ENCODE results near the gene PSMB5.

The PSMB5 gene

DNA sequence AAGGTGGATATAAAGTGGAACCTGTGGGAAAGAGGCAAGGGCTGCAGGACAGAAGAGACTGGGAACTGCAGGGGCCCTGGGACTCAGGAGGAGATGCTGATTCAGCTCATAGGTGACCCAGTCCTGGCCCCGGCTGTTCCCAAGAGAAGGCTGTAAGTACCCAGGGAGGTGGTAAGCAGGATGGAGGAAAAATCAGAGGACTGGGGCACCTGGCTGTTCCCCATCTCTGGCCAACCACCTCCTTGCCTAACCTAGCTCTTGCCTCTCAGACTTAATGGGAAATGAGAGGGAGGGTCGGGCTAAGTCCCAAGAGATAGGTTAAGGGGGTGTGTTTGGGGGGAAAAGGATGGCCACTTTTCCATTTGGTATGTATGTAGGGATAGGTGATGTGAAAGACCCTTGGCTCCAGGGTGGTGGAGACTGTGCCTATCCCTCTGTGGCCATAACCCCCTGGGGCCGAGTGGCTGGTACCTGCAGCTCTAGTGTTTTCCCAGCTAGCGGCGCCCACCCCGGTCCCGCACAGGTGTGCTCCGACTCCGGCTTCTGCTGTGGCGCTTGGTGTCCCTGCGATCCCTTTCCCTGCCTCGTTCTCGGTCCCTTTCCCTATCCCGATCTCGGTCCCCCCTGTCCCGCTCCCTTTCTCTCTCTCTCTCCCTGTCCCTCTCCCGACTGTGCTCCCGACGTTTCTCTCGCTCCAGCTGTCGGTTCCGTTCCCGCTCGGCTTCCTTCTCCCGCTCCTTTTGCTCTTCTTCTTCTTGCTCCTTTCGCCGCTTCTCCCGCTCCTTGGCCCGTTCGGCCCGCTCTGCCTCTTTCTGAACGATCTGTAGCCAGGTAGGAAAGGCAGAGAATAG, 24.2 kb upstream of the PSMB5 start:
- no peak for DNase-seq

DNA sequence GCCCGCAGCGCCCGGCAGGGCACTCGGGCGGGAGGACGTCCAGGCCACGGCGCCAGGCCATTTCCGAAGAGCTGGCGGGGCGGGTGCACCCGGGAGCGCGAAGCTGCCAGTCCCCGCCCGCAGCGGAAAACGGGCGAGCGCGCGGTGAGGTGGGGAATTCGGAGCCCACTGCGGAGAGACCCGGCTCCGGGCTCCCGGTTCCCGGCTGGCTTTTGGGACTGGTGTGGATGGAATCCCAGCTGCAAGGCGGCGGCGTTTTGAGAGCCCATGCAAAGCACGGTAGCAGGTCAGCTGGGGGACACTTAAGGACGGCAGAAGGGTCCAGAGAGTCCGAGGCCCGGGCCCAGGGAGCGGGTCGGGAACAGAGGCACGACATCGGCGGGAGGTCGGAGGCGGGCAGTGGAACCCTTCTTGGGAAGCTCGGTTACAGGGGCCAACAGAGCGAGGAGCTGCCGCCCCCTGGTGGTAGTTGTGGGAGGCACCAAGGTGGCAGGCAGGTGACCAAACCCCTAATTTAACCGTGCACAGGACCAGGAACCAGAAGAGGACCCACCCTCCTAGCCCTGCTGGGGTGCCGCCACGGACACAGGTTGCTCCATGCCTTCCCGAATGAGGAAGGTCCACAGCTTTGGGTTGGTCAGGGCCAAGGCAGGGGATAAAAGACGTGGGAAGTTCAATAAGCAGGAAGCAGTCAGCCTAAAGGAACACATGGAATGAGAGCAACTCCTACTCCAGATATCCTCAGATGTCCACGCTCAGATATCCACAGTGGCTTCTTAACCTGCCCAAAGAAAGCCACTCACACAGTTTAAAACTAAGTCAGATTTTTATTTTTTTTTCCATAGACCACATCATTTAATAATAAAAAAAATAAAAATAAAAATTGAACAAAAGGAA, 23.3 kb upstream of the PSMB5 start:
- no peak for DNase-seq

DNA sequence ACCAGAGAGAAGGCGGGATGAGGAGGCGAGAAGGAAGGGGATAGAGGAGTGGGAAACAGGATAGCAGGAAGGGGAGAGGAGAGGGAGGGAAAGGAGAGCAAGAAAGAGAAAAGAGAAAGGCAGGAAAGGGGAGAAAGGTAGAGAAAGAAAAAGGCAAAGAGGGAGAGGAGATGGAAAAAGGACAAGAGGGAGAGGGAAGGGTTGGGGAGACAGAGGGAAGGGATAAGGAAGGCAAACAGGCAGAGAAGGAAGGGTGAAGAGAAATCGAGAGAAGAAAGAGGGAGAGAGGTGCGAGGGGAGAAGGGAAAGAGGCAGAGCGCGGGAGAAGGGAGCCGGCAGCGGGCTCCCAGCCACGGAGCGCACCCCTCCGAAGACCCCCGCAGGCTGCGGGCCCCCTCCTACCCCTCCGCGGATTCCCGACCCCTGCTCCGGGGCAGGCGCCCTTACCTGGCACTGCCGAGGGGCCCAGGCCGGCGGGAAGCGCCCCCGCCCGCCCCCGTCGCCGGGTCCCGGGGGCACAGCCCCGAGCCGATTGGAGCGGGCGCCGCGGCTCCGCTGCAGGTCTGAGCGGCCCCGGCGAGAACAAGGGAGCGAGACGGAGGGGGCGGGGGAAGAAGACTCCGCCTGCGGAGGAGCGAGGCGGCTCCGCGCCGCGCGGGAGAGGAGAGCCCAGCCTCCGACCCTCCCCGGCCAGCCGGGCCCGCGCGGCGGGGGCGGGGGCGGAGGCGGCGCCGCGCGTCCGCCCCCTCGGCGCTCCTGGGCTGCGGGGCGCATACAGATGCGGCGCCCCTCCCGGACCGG, 22.5 kb upstream of the PSMB5 start, which contains the start of gene CDH24:
TSS of gene CDH24 (minus strand) at position 565 of the 801 bp plus-strand sequence. CDS start 1,787 bp downstream, outside the sequence.
- DNase-seq: no peak

- DNase-seq: no peak
Measured at GRCh38 chr14:23056145-23056955, 21.6 kb upstream of the PSMB5 start.

DNA sequence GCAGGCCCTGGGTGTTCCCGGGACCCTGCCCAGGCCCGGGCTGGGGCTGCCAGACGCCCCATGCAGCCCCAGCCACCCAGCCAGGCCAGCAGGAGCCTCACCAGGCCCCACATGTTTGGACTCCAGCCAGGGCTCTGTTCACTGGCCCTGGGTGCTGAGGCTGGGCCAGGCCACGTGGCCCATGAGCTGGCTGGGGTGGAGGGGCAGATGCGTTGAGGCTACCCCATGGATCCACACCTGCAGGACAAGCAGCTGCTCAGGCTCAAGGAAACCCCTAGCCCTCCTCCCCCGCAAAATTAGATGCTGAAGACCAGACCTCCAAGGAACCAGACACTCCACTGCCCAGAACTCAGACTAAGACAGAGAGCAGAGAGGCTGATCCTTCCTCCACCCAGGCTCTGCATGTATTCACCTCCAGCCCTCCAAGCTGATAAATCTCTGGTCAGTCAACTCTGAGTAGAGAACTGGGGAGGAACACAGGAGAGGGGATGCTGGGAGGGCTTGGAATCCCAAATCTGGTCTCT, 21.0 kb upstream of the PSMB5 start:
- DNase-seq: no peak

DNA sequence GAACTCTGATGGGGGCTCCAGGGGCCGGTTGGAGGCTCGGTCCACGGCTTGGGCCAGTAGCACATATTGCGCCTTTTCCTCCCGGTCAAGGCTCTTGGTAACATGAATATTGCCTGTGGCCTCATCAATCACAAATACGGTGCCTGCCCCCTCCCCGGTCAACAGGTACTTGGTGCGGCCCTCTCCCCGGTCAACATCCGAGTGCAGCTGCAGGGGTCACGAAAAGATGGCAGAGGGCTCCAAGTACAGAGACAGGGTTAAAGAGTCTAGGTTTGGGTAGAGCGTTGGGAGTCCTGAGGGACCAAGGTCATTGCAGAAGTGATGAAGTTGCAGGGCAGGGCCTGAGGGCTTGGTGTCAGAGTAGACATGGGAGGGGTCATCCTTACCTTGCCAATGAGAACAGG, 20.4 kb upstream of the PSMB5 start:
- DNase-seq: no peak

DNA sequence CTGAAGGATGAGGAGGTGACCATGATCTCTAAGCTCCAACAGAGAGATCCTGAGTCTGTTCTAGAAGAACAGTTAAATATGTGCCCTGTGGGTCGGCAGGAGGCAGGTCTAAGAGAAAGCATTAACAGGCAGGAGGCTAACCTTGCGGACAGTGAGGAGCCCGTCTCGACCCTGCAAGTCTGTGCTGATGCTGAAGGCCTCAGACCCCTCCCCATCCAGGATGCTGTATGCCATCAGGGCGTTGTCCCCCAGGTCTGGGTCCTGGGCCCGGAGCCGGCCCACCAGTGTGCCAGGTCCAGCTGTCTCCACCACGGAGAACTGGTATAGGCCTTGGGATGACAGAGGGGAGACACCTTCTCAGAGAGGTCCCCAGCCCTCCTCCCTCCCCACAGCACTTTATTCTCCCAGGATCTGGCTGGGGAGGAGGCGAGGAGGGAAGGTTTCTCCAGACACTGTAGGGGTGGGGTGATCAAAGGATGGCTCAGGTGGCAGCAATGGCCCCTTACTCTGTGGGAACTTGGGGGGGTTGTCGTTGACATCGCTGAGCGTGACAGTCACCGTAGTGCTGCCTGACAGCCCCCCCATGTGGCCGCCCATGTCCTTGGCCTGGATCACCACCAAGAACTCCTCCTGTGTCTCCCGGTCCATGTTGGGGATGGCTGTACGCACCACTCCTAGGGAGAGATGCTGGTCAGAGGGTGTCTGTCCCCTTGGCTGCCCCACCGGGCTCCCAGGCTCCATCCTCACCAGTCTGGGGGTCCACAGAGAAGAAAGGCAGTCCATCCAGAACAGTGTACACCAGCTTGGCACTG, 19.5 kb upstream of the PSMB5 start:
- DNase-seq: no peak

GRCh38 chr14:23053426-23053825, 18.7 kb upstream of the PSMB5 start:
- no peak for DNase-seq

DNA sequence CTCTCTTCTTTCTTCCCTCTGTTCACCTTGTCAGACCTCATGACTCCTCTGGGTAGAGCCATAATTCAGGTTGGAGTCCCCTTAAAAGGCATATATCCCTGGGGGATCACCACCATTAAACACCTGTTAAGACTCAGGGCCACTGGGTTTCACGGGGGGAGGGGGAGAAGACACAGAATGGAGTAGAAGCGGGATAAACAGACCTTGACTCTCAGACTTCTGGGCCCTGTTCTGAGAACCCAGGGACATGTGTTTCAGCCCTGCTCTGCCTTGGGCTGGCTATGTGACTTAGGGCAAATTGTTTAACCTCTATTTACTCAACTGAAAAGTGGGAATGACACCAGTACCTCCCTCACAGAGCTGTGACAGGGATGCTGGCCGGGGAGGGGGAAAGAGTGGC, 18.0 kb upstream of the PSMB5 start:
- no peak for DNase-seq

GRCh38 chr14:23052182-23052623, 17.5 kb upstream of the PSMB5 start:
- DNase-seq: no peak

- DNase-seq: no peak
Measured at GRCh38 chr14:23051141-23052057, 16.7 kb upstream of the PSMB5 start.

GRCh38 chr14:23049011-23049410, 14.3 kb upstream of the PSMB5 start:
- no peak for DNase-seq

DNA sequence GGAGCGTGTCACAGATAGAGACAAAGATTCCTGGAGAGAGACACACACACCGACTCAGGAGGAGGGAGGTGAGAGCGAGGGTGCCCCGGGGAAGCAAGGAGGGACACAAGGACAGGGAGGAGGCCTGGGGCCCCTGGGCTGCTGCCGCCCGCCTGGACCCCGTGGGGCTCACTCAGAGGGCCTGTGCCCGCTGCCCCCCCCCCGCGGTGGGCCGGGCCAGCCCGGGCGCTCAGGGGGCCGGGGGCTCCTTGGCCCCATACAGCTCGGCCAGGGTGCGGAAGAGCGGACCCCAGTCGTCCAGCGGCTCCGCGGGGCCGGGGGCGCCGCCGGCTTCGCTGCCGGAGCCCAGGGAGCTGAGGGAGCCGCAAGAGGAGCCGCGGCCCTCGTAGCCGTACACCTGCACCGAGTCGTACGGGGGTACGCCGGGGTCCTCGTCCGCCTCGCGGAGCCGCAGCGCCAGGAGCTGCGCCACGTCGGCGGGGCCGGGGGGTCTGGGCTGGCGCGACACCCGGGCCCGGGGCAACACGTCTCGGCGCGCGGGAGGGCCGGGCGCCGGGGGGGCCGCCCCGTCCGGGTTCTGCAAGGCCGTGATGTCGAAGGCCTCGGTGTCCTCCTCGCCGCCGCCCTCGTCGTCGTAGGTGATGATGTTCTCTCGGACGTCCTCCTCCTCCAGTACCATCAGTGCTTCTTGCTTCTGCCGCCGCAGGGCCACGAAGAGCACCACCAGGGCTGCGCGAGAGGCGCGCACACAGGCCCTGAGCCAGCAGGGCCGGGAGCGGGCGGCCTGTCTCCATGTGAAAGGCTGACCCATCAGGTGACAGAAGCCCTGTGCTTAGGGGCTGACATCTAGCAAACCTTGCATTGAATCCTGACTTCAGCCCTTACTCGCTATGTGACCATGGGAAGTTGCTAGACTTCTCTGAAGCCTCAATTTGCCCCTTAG, 13.3 kb upstream of the PSMB5 start:
- no peak for DNase-seq

DNA sequence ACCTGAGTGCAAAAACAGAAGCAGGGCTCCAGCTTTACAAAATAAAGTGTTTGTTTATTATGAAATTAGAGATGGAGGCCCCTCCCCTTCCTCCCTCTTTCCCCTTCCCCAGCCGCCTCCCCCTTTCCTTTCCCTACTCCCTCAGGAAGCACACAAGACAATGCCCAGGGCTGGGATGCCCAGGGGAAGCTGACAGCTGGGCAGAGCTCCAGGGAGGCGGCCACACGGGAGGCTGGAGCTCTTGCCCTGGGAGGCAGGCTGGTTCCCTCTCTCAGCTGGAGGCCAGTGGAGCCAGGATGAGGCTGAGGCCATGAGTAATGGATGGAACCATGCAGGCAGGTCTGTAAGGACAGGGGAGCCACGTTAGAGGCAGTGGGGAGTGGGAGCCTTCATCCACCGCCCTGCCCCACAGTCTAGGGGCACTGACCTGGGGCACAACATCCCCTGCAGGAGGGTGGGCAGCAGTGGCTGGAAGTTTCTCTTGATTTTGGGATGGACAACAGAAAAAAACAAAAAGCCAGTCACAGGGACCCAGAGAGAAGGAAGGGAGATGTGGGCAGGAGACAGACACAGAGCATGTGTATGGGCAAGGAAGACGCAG, 12.4 kb upstream of the PSMB5 start:
- no peak for DNase-seq

DNA sequence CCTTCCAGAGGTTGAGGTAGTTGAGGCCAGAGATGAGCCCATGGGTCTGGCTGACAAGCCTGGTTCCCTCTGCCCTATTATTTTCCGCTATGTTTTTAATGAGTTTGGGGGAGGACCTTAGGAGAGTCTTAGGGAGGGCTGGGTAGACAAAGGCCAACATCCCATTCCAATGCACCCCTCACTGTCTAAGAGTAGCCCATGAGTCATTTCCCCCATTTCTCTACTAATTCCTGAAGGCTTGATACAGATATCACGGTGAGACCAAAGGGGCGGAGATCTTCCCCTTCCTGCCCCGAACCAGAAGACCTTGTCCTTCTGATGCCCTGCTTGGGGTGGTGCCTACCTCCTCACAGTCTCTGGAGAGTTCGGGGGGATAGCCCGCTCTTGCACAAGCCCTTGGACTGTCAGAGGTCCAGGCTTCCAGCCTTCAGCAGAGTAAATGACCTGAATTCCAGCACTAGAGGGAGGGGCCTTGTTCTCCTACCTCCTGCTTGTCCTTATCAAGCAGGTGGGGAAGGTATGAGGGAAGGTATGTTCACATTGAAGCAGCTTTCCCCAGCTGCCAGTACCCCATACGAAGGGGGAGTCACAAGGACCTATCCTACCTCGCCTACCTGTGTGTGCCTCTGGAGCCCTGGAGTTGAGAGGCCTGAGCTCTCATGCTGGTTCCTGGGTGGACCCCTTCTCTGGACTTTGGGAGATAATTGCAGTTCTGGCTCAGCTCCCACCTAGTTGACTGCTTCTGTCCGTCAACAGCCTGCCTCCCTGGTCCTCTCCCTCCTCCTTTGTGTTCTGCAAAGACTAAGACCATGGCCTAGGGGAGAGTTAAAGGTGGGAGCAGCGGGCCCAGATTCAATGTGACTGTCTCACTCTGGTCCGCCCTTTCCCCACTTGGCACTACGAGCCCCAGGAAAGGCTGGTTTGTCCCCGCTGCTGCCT, 11.0 kb upstream of the PSMB5 start:
- DNase-seq: no peak

DNA sequence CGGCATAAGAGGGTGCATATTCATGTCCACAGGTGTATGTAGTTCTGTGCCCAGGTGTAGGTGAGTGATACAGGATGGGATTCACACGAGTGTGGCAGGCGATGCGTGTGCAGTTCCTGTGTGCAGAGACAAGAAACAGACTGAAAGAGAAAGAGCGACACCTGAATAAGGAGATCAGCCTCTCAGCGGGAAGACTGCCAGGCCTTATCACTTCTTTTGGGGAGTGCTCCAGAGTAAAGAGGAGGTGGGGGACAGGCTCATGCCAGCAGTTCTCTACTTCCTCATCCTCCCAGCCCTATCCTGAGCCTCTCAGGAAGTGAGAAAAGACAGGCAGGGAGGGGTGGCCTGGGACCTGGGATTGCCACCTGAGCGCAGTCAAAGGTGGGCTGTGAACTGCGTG, 10.1 kb upstream of the PSMB5 start:
- DNase-seq: no peak

DNA sequence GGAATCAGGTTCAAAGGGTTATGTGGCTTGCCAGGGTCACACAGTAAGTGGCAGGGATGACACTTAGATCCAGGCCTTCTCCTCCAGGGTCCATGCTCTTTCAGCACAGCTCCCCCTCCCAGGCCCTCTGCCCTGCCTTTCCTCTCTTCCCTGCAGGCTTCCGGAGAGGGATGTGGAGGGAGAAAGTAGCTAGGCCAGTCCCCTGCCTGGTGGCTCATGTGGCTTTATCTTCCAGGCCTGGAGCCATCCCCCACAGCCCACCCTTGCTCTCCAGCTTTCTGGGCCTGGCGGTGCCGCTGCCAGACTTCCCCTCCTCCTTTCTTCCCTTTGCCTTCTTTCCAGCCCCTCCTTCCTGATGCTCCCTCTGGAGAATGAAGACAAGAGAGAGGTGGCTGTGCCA, 9.1 kb upstream of the PSMB5 start:
- no peak for DNase-seq
